Stimulated activated CD8-positive, alpha-beta memory T cell treated with anti-CD3 and anti-CD28 coated beads, Interleukin-12 subunit alpha, Interleukin-12 subunit beta, amount 100 ng/mL, for 24 hours (primary cell): ENCODE results near the gene PLEKHO2.
A peak's percentile ranks its signal among the peaks of the same experiment; 100 is the strongest.

Source experiments
- DNase-seq: peaks from one replicate; pipeline ENCODE4 v3.0.0-alpha.2; 2020; ENCODE audit errors: extremely low read depth

PLEKHO2 gene

GRCh38 chr15:64825431-64826294, 16.1 kb upstream of the PLEKHO2 start, which contains the start of gene PIF1:
PIF1 (minus strand) TSS chr15:64825647; CDS start chr15:64824335, 1,312 bp downstream.
- DNase-seq, result peak; percentile 73

GRCh38 chr15:64828985-64829384, 12.7 kb upstream of the PLEKHO2 start:
- no peak for DNase-seq

- no peak for DNase-seq
Observed at GRCh38 chr15:64833690-64834089, 8.0 kb upstream of the PLEKHO2 start.

GRCh38 chr15:64836023-64836536, 5.6 kb upstream of the PLEKHO2 start:
- no peak for DNase-seq

DNA sequence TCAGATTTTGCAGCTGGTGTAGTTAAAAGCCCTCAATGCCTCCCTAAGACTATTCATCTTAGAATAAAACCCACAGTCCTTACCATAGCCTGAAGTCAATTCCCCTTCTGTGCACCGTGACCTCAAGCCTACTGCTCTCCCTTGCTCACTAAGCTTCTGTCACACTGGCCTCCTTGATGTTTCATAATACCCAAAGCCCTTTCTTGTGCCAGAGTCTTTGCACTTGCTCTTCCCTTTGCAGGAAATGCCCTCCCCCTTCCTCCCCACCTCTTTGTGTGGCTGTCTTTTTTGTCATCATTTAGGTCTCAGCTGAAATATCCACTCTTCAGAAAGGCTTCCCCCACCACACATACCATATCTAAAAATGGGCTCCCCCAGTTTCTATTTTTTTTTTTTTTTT, 4.2 kb upstream of the PLEKHO2 start:
- DNase-seq, result no peak

GRCh38 chr15:64841060-64841343, 713 bp upstream of the PLEKHO2 start:
- no peak for DNase-seq

DNA sequence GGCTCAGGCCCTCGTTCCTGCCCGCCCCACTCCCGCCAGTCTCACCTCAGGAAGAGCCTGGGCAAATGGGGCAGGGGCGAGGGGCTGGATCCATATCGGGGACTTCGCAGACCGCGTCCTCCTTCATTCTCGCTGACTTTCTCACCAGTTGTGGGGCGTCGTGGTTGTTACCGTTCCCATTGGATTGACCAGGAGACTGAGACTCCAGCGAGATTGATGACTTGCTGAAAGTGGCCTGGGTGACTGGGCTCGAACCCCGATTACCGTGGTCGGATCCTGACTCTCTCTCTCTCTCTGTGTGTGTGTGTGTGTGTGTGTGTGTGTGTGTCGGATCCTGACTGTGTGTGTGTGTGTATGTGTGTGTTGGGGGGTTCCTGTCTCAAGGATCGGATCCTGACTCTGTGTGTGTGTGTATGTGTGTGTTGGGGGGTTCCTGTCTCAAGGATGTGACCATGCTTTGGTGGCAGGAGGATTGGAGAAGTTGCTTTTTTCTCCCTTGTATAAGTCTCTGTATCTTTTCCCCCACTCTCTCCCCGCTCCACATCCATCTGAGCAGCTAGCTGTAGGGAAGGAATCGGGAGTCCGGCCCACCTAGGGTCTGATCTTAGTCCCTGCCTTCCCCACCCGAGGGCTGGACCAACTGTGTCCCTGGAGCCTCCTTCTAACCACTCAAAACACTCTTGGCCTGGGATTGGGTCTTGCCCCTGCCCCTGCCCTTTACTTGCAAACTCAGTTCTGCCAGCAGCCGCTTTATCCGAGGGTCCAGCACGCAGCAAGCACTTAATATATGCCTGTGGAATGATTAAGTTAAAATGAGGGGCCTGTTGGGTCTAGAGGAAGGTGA, 603 bp downstream of the PLEKHO2 start:
- no peak for DNase-seq

DNA sequence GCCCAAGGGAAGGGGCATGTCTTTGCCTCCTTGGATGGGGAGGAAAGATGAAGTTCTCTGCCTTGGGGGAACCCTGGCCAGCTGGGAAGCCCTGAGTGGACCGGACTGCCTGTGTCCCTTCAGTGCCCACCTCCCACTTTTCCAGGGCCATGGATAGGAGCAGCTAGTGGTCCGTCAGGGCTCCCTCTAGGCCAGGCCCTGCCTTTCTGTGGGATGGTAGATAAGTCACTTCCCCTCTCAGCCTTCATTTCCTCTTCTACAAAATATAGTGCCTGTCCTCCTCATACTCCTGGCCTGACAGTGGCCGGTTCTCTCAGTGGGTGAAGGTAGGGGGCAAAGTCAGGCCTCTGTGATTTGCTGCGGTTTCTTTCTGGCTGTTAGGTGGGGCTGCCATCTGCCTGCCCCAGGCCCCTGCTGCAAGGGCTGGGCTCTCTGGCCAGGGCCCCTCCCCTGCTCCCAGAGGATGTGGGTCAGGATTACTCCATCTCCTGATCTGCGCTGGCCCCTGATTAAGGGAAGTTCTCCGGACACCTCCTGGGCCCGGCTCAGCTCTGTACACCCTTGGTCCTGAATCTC, 1.4 kb downstream of the PLEKHO2 start:
- DNase-seq, result no peak

DNA sequence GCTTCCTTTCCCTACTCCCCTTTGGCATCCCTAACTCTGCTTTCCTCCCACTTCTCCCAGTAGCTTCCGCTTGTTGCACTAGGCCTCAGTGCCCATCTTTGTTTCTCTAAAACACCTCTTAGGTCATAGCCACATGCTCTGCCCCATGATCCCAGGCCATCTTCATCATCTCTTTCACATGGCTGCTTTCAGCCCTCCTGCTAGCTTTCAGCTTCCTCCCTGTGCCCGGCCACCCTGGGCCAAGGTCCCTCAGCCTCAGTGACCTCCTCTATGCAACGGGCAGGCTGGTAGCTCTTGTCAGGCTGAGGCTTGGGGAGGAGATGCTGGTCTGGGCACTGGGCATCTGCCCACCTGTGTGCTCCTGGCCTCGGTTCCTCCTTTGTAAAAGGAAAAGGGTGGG, 2.3 kb downstream of the PLEKHO2 start:
- DNase-seq, result no peak

- no peak for DNase-seq
Observed at GRCh38 chr15:64844576-64845145, 2.9 kb downstream of the PLEKHO2 start.

DNA sequence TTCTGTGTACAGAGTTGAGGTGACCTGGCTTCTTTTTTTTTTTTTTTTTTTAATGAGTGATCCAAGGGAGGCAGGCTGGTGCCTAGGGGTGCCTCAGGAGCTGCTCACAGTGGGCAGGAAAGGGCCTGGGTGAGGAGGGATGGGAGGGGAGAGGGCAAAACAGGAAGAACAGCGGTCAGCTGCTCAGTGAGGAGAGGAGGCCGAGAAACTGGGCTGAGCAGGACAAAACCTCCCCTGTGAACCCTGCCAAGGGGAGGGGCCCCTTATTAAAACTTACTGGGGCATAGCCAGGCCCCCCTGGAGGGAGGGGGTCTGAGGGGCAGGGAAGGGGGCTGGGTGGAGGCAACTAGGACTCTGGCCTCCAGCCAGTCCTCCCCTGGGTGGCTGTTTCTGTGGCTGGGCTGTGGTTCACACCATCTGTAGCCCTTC, 3.5 kb downstream of the PLEKHO2 start:
- DNase-seq, result no peak

DNA sequence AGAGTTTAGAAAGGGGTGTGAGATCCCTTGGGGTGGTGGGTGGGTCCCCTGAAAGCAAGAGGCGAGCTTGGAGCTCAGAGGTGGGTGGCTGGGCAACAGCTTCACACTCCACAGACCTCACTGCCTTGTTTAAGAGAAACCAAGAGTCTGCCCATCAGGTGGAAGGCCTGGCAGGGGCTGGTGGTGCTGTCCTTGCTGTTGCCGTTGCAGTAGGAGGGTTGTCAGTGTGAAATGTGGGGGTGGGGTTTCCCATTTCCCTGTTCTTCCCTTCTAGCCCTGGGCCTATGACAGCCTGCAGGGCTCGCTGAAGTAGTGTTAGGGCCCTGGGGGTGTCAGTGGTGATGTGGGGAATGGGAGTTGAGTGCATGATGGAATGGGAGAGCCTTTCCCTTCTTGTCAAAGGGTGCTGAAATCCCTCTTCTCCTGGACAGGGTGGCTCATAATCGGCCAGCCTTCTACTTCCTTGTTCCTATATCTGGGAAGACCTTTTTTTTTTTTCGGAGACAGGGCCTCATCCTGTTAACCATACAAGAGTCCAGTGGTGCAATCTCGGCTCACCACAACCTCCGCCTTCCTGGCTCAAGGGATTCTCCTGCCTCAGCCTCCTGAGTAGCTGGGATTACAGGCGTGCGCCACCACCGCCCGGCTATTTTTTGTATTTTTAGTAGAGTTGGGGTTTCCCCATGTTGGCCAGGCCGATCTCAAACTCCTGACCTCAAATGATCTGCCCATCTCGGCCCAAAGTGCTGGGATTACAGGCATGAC, 4.3 kb downstream of the PLEKHO2 start:
- no peak for DNase-seq

GRCh38 chr15:64847016-64847415, 5.3 kb downstream of the PLEKHO2 start:
- DNase-seq, result no peak

- no peak for DNase-seq
Observed at GRCh38 chr15:64847448-64847847, 5.7 kb downstream of the PLEKHO2 start.

DNA sequence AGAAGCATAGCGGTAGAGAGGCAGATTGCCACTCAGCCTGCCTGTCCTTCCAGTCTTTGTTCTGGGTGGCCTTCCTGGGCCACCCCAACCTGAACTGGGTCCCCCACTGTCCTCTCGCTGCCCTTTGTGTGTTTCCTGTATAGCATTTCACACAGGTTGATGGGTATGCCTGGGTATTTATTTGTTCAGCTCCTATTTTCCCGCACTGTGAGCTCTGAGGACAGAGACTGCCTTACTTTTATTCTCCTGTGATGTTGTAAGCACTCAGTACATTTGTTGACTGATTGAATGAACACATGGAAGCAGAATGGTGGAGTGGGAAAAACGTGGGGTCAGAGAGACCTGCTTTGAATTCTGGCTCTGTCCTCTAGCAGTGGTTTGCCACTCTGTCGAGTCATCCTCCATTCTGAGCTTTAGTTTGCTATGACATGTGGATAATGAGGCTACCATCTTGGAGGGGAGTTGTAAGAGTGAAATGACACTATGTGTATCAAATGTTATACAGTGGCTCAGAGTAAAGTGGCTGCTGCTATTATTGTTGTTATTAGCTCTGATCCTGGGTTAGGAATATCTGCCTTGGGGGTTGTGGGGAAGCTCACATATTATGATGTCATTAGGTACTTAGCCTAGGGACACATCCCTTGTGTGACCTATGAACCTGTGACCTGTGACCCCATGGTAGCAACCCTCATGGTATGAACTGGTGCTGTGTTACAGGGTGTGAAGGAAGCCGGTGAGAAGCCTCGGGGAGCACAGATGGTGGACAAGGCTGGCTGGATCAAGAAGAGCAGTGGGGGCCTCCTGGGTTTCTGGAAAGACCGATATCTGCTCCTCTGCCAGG, 6.4 kb downstream of the PLEKHO2 start:
- no peak for DNase-seq

GRCh38 chr15:64850778-64851502, 9.2 kb downstream of the PLEKHO2 start:
- DNase-seq, result no peak

DNA sequence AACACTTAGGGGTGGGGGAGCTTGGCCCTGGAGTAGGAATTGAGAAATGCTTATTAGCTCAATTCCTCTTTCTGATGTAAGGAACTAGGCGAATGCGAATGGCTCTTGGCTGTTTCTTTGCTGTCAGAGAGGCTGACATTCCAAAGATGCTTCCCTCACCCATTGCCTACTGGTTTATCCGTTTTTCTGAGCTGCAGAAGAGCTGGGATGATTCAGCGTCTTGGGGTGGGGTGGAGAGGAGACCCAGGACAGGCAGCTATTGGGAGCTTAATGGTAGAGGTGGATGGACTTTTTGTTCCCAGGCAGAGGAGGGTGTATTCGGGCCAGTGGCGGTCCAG, 9.8 kb downstream of the PLEKHO2 start:
- DNase-seq, result no peak

DNA sequence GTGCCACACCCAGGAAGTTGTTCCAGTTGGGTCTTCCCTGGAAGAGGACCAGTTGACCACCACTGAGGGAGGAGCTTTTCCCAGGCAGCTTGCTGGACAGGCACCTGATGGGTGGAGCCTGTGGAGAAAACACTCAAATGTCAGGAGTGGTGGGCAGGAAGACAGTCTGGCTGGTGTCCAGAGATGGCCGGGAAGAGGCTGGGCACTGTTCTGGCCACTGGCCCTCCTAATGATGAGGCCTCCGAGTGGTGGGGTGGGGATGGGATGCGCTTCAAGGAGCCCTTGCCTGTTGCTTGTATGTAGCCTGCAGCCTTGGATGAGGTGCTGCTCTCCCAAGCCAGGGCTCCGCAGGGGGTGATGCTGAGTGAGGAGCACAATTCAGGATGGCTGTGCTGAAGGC, 12.3 kb downstream of the PLEKHO2 start:
- no peak for DNase-seq

DNA sequence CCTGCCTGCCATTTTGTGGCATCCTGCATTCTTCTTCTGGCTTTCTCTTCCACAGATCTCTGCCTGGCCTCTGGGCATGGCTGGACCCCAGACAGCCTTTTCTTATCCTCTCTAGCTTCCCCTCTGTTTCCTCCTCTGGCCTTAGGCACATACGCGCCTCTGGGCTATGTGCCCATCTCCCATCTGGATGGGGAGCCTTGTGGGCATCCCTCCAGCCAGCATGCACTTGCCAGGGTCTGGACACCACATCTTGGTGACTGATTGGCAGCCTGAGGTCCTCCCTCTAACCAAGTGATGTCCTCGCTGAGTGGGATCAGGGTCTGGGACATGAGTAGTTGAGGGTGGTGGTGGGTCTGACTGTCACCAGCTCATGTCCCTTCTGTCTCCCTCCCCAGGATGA, 12.8 kb downstream of the PLEKHO2 start:
- DNase-seq, result no peak
